ENCODE measurements around the gene FSCN2.

DNA sequence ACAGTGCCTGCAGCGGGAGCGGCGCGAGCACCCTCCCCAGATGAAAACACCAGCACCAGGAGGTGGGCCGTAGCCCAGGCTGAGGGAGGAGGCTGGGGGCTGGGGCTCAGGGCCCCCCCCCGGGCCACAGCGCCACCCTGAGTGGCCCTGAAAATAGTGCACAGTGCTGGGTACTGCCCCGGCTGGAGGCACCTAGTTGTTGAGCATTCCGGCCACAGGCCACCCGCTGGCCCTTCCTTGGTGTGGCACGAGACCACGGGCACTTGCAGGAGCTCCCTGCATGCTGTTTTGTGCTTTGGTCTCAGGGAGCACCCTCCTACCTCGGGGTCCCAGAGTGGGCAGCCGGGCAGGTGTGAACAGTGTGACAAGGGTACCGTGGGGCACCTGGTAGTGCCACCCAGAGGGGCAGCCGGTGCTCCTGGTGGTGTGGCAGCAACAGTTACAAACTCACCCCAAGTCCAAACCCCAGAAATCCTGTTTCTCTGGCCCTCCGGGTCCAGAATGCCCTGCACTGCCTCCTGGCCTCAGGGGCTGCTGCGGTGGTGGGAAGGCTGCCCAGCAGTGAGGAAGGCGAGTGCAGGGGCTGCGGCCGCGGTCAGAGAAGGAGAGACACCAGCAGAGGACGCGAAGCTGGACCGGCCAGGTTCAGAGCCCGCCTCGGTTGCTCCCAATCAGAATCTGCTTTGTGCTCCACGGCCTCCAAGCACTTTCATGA, 11.9 kb downstream of the FSCN2 start:
- TF ChIP-seq POLR2A (IDR thresholded peaks at IDR 0.05) = no peak
- no peak for TF ChIP-seq CTCF (IDR thresholded peaks at IDR 0.05)
